Transverse colon (tissue), 4 donors: ENCODE measurements around the gene SCAF8.

ENCODE experiments used
- CTCF ChIP-seq, 5 experiments: fragments of 200-600 bp in 3 of 5; fragments of 450-650 bp in 2 of 5; sonication (generic) in 3 of 5; IDR thresholded peaks; 1 replicate in 2 of 5; 2 replicates in 3 of 5; pipeline ENCODE4 v1.5.1; 2016 to 2017; ENCODE audit warnings: antibody characterized with exemption in 5 of 5, inconsistent platforms in 3 of 5, mild to moderate bottlenecking in 2 of 5, moderate library complexity in 1 of 5
- EP300 ChIP-seq: sonication (generic); formaldehyde crosslinking; IDR thresholded peaks from one replicate; pipeline ENCODE4 v1.6.1; 2017; ENCODE audit warnings: antibody characterized with exemption, low read depth
- POLR2A ChIP-seq: fragments of 450-650 bp; IDR thresholded peaks from one replicate; pipeline ENCODE4 v1.6.1; 2016; ENCODE audit warnings: antibody characterized with exemption, mild to moderate bottlenecking, moderate library complexity
- POLR2AphosphoS5 ChIP-seq, 3 donors: sonication (generic); formaldehyde crosslinking; IDR thresholded peaks; one replicate each; pipeline ENCODE4 v1.6.1; 2016; ENCODE audit warnings: antibody characterized with exemption in 3 of 3

GRCh38 chr6:154733626-154734382 is 588 bp downstream of the SCAF8 start:
- peak; percentile 71 for TF ChIP-seq POLR2A
- TF ChIP-seq CTCF (IDR thresholded peaks at IDR 0.05): peak in 2 of 5 experiments; percentile 23 to 72
- no peak for TF ChIP-seq EP300
- TF ChIP-seq POLR2AphosphoS5 (IDR thresholded peaks at IDR 0.05): peak; percentile 61 to 78 (median 74)
